Gastroesophageal sphincter (tissue), 4 donors: Measurements from ENCODE around the gene ADGRG3. TPM values are rescaled to one million over a fixed set of nuclear protein-coding genes. Genes with fewer than 3 reads are reported as not detected.

Experiments
- ATAC-seq: fragments of 150-250 bp; one replicate; pipeline ENCODE4 v1.9.1; 2016; ENCODE audit warnings: mild to moderate bottlenecking, moderate library complexity
- H3K27ac ChIP-seq, 4 donors: fragments of 200-600 bp; sonication (generic) in 3 of 4; 1 replicate in 3 of 4; 2 replicates in 1 of 4; pipeline ENCODE4 v1.5.1; 2016 to 2019
- H3K27me3 ChIP-seq: fragments of 200-600 bp; sonication (generic); one replicate; pipeline ENCODE4 v1.5.1; 2019
- H3K36me3 ChIP-seq, 2 donors: fragments of 200-600 bp; sonication (generic); one replicate each; pipeline ENCODE4 v1.5.1; 2019; ENCODE audit warnings: control low read depth in 1 of 2
- H3K4me1 ChIP-seq, 3 donors: fragments of 200-600 bp; sonication (generic); 1 replicate in 2 of 3; 2 replicates in 1 of 3; pipeline ENCODE4 v1.5.1; 2016 to 2019; ENCODE audit warnings: control low read depth in 2 of 3
- H3K4me3 ChIP-seq, 2 donors: fragments of 200-600 bp; sonication (generic); one replicate each; pipeline ENCODE4 v1.5.1; 2019; ENCODE audit warnings: mild to moderate bottlenecking in 1 of 2, moderate library complexity in 1 of 2
- H3K9me3 ChIP-seq, 3 donors: fragments of 200-600 bp; sonication (generic); one replicate each; pipeline ENCODE4 v1.5.1; 2017 to 2019; ENCODE audit warnings: control low read depth in 2 of 3
- CTCF ChIP-seq, 4 experiments: fragments of 200-600 bp in 2 of 4; fragments of 450-650 bp in 2 of 4; sonication (generic) in 1 of 4; IDR thresholded peaks; one replicate each; pipeline ENCODE4 v1.5.1; 2017 to 2019; ENCODE audit warnings: antibody characterized with exemption in 4 of 4, mild to moderate bottlenecking in 2 of 4, moderate library complexity in 2 of 4
- EP300 ChIP-seq: sonication (generic); formaldehyde crosslinking; IDR thresholded peaks from one replicate; pipeline ENCODE4 v1.6.1; 2017; ENCODE audit warnings: antibody characterized with exemption, mild to moderate bottlenecking
- POLR2A ChIP-seq, 2 donors: fragments of 450-650 bp; IDR thresholded peaks; one replicate each; pipeline ENCODE4 v1.6.1; 2017; ENCODE audit warnings: antibody characterized with exemption in 2 of 2, mild to moderate bottlenecking in 2 of 2, moderate library complexity in 1 of 2
- POLR2AphosphoS5 ChIP-seq: sonication (generic); formaldehyde crosslinking; IDR thresholded peaks from one replicate; pipeline ENCODE4 v1.6.1; 2017; ENCODE audit warnings: antibody characterized with exemption
- WGBS, 2 donors: methylation state at CpG; one replicate each; pipeline ENCODE4 v1.1.5; 2018; ENCODE audit warnings: low coverage in 1 of 2; 5-methylcytosine and 5-hydroxymethylcytosine counted together
- total RNA-seq, 4 donors: library from RNA; depleted of rRNA; stranded (reverse); fragments of >200 nt; gene quantifications; one replicate each; pipeline ENCODE4 v1.1.0, GENCODE V29; 2016

The ADGRG3 gene
- total RNA-seq, 4 donors from 2014 or later = 0.31 to 7.4 (median 2.2) TPM

- Histone ChIP-seq H3K9me3 (no peaks in the 10 kb centered on the region), H3K4me3 (no peak overlapping the region), H3K36me3 (no peaks in the 10 kb centered on the region), H3K27me3 (peaks cover 29% of the 10 kb centered on the region), H3K27ac (no peak overlapping the region), H3K4me1 (no peaks in the 10 kb centered on the region)
- TF ChIP-seq CTCF (IDR thresholded peaks at IDR 0.05) (peak in 2 of 4 experiments; percentile 17 to 42), POLR2AphosphoS5 (no peak)
- no peak for ATAC-seq
- 93% methylated on average over 2 of the region's 3 CpGs for WGBS, 2 donors
These were observed 52.1 kb downstream of the ADGRG3 start for GRCh38 chr16:57720142-57720575.

DNA sequence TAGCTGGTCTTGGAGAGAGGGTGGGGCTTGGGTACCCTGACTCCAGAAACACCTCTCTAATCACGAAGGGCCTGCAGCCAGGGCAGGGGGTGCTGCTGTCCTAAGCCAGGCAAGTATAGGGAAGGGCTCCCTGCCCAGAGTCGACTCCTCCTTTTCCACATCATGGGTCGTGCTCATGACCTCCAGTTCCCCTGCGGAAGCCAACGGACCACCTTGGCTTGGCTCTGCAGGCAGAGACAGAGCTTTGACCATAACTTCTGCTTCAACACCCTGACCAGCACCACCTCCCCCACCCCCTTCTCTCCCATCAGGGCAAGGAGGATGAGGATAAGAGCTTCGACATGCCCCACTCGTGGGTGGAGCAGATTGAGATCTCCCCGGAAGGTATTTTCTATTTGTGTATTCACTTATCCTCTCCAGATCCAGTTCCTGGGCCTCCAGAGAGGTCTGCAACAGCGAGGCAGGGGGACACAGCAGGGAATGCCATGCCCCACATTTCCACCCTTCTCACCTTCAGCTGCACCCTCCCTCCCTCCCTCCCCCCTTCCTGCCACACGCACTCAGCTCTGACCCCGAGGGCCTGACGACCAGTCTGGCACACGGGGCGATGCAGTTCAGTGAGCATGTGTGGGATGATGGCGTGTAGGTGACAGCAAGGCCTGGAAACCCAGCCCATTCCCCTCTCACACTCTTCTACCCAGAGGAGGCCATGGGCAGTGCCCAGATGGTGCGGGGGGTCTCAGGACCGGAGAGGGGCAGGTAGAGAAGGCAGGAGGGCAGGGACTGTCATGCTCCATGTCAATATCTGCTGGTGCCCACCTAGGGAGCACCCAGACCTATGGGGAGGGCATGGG is 53.5 kb downstream of the ADGRG3 start:
- Histone ChIP-seq H3K9me3 (no peaks in the 10 kb centered on the region), H3K4me1 (no peaks in the 10 kb centered on the region), H3K27me3 (peaks cover 24% of the 10 kb centered on the region), H3K27ac (no peak overlapping the region), H3K4me3 (no peak overlapping the region), H3K36me3 (no peaks in the 10 kb centered on the region)
- 77% methylated on average over 6 of the region's 17 CpGs; no CpG with 5 or more reads in 1 of the 2 donors for WGBS, 2 donors
- no peak for TF ChIP-seq EP300
- no peak for TF ChIP-seq POLR2AphosphoS5
- TF ChIP-seq CTCF (IDR thresholded peaks at IDR 0.05) = no peak
- no peak for TF ChIP-seq POLR2A (IDR thresholded peaks at IDR 0.05)
- ATAC-seq = no peak

- Histone ChIP-seq H3K27ac (no peak overlapping the region), H3K27me3 (peaks cover 22% of the 10 kb centered on the region), H3K4me1 (no peaks in the 10 kb centered on the region), H3K36me3 (no peaks in the 10 kb centered on the region), H3K4me3 (no peak overlapping the region), H3K9me3 (no peaks in the 10 kb centered on the region)
- TF ChIP-seq POLR2A (IDR thresholded peaks at IDR 0.05) = no peak
- no peak for TF ChIP-seq CTCF (IDR thresholded peaks at IDR 0.05)
- TF ChIP-seq EP300 = no peak
- TF ChIP-seq POLR2AphosphoS5 = no peak
- ATAC-seq = no peak
- WGBS, 2 donors = 75% methylated on average over 1 of the region's 2 CpGs; no CpG with 5 or more reads in 1 of the 2 donors
These were observed 54.0 kb downstream of the ADGRG3 start for GRCh38 chr16:57722210-57722499.

- Histone ChIP-seq H3K9me3 (no peaks in the 10 kb centered on the region), H3K4me1 (no peaks in the 10 kb centered on the region), H3K4me3 (no peak overlapping the region), H3K27ac (no peak overlapping the region), H3K36me3 (no peaks in the 10 kb centered on the region), H3K27me3 (peaks cover 19% of the 10 kb centered on the region)
- ATAC-seq = no peak
- TF ChIP-seq EP300 (no peak), POLR2AphosphoS5 (no peak), POLR2A (IDR thresholded peaks at IDR 0.05) (no peak), CTCF (IDR thresholded peaks at IDR 0.05) (no peak)
- WGBS, 2 donors = no CpG with 5 or more reads among the region's 11 CpGs
These were observed 54.5 kb downstream of the ADGRG3 start for GRCh38 chr16:57722651-57723050.

GRCh38 chr16:57723170-57723569 is 55.1 kb downstream of the ADGRG3 start:
- no peaks in the 10 kb centered on the region for H3K4me1 ChIP-seq
- no peak for ATAC-seq
- H3K27me3 ChIP-seq = peaks cover 14% of the 10 kb centered on the region
- no peaks in the 10 kb centered on the region for H3K36me3 ChIP-seq
- no peaks in the 10 kb centered on the region for H3K9me3 ChIP-seq
- 68 to 77% methylated on average over 5 to 6 of the region's 7 CpGs for WGBS, 2 donors
- no peak overlapping the region for H3K27ac ChIP-seq
- TF ChIP-seq POLR2AphosphoS5 = no peak
- TF ChIP-seq CTCF (IDR thresholded peaks at IDR 0.05) = no peak
- no peak for TF ChIP-seq EP300
- no peak for TF ChIP-seq POLR2A (IDR thresholded peaks at IDR 0.05)
- no peak overlapping the region for H3K4me3 ChIP-seq
